Endodermal cell (in vitro differentiated cells): ENCODE results near the gene MED29. TPM values are rescaled to one million over a fixed set of nuclear protein-coding genes. Genes with fewer than 3 reads are reported as not detected.

ENCODE experiments used
- DNase-seq: peaks from one replicate; pipeline ENCODE4 v3.0.0-alpha.2; 2017
- H3K27ac ChIP-seq: 2 replicates; pipeline ENCODE4 v1.5.1; 2013; ENCODE audit warnings: mild to moderate bottlenecking, low read depth, low read length, moderate library complexity
- H3K27me3 ChIP-seq: 2 replicates; pipeline ENCODE4 v1.6.1; 2013; ENCODE audit warnings: mild to moderate bottlenecking, low read length, moderate library complexity; ENCODE audit not compliant: insufficient read depth, control insufficient read depth, poor library complexity, severe bottlenecking
- H3K36me3 ChIP-seq: 2 replicates; pipeline ENCODE4 v1.7.0; 2013; ENCODE audit warnings: mild to moderate bottlenecking, low read length, moderate library complexity; ENCODE audit not compliant: control insufficient read depth, insufficient read depth
- H3K4me1 ChIP-seq: one replicate; pipeline ENCODE4 v1.7.0; 2013; ENCODE audit warnings: low read length; ENCODE audit not compliant: control insufficient read depth, insufficient read depth
- H3K4me3 ChIP-seq: 2 replicates; pipeline ENCODE4 v1.5.1; 2013; ENCODE audit warnings: mild to moderate bottlenecking, low read length, moderate library complexity
- H3K9ac ChIP-seq: 2 replicates; pipeline ENCODE4 v1.6.1; 2013; ENCODE audit warnings: mild to moderate bottlenecking, low read length, moderate library complexity; ENCODE audit not compliant: poor library complexity, severe bottlenecking; ENCODE audit errors: extremely low read depth
- H3K9me3 ChIP-seq: 2 replicates; pipeline ENCODE4 v1.6.1; 2013; ENCODE audit warnings: mild to moderate bottlenecking, low read length, moderate library complexity; ENCODE audit not compliant: control insufficient read depth
- H3K27ac Mint-ChIP-seq: 2 replicates; pipeline ENCODE4 v1.8.0; 2020; ENCODE audit warnings: mixed read lengths
- H3K27me3 Mint-ChIP-seq: 2 replicates; pipeline ENCODE4 v1.8.0; 2021; ENCODE audit warnings: mild to moderate bottlenecking, mixed read lengths; ENCODE audit not compliant: insufficient read depth
- H3K36me3 Mint-ChIP-seq: 2 replicates; pipeline ENCODE4 v1.8.0; 2020; ENCODE audit warnings: low read depth, mixed read lengths
- H3K4me1 Mint-ChIP-seq: 2 replicates; pipeline ENCODE4 v1.8.0; 2020; ENCODE audit warnings: mixed read lengths
- H3K4me3 Mint-ChIP-seq: 2 replicates; pipeline ENCODE4 v1.8.0; 2020; ENCODE audit warnings: mild to moderate bottlenecking, moderate library complexity, mixed read lengths
- H3K9me3 Mint-ChIP-seq: 2 replicates; pipeline ENCODE4 v1.8.0; 2020; ENCODE audit warnings: mild to moderate bottlenecking, mixed read lengths
- CTCF ChIP-seq: fragments of 200-600 bp; sonication (generic); conservative IDR thresholded peaks from 2 replicates; pipeline ENCODE4 v1.5.0; 2021; ENCODE audit warnings: antibody characterized with exemption, mild to moderate bottlenecking
- WGBS, 2 experiments: methylation state at CpG; one replicate each; pipeline versions ENCODE4 v1.1.5 to v1.1.7; 2013; ENCODE audit warnings: missing lambda C conversion rate in 2 of 2, mixed read lengths in 1 of 2; ENCODE audit not compliant: insufficient coverage in 1 of 2, insufficient read length in 1 of 2; 5-methylcytosine and 5-hydroxymethylcytosine counted together
- total RNA-seq, 2 donors: library from RNA; stranded (reverse); fragmentation: NEBNext Ultra II Directional in 1 of 2; extraction: Animal tissue kit (Norgen Biotek cat#: 25700) in 1 of 2; gene quantifications; 2 replicates in 1 of 2; 3 replicates in 1 of 2; pipeline ENCODE4 v1.2.1, GENCODE V29; 2021

The MED29 gene
- total RNA-seq, 2 donors from 2014 or later: 32.6 to 38.9 TPM

- no peak for DNase-seq
- Histone ChIP-seq H3K27ac (no peak overlapping the region), H3K27me3 (no peaks in the 10 kb centered on the region), H3K4me3 (no peak overlapping the region), H3K9me3 (no peaks in the 10 kb centered on the region), H3K9ac (no peak overlapping the region), H3K36me3 (peaks cover 87% of the 10 kb centered on the region), H3K4me1 (no peaks in the 10 kb centered on the region)
- H3K4me1 Mint-ChIP-seq: no peaks in the 10 kb centered on the region
- 94 to 96% methylated on average over 12 to 14 of the region's 14 CpGs for WGBS, 2 experiments
- peaks cover 84% of the 10 kb centered on the region for H3K36me3 Mint-ChIP-seq
- no peaks in the 10 kb centered on the region for H3K27me3 Mint-ChIP-seq
- H3K4me3 Mint-ChIP-seq: no peak overlapping the region
- TF ChIP-seq CTCF: no peak
- no peak overlapping the region for H3K27ac Mint-ChIP-seq
- H3K9me3 Mint-ChIP-seq: no peaks in the 10 kb centered on the region
These were observed 11.2 kb upstream of the MED29 start for GRCh38 chr19:39379865-39380396.

GRCh38 chr19:39380521-39381502 is 10.4 kb upstream of the MED29 start:
- Mint-ChIP-seq H3K9me3 (no peaks in the 10 kb centered on the region), H3K4me1 (peaks cover 4% of the 10 kb centered on the region), H3K36me3 (peaks cover 84% of the 10 kb centered on the region), H3K4me3 (no peak overlapping the region), H3K27me3 (no peaks in the 10 kb centered on the region), H3K27ac (no peak overlapping the region)
- Histone ChIP-seq H3K27me3 (no peaks in the 10 kb centered on the region), H3K4me1 (no peaks in the 10 kb centered on the region), H3K36me3 (peaks cover 88% of the 10 kb centered on the region), H3K9ac (no peak overlapping the region), H3K4me3 (no peak overlapping the region), H3K9me3 (no peaks in the 10 kb centered on the region), H3K27ac (no peak overlapping the region)
- TF ChIP-seq CTCF: no peak
- 95 to 98% methylated on average over 9 to 17 of the region's 17 CpGs for WGBS, 2 experiments
- DNase-seq: no peak

- Histone ChIP-seq H3K36me3 (peaks cover 89% of the 10 kb centered on the region), H3K4me3 (no peak overlapping the region), H3K9me3 (no peaks in the 10 kb centered on the region), H3K27ac (no peak overlapping the region), H3K27me3 (no peaks in the 10 kb centered on the region), H3K4me1 (no peaks in the 10 kb centered on the region), H3K9ac (no peak overlapping the region)
- 88 to 91% methylated on average over 8 to 10 of the region's 10 CpGs for WGBS, 2 experiments
- TF ChIP-seq CTCF: no peak
- DNase-seq: no peak
- H3K9me3 Mint-ChIP-seq: no peaks in the 10 kb centered on the region
- H3K4me3 Mint-ChIP-seq: no peak overlapping the region
- peaks cover 4% of the 10 kb centered on the region for H3K4me1 Mint-ChIP-seq
- no peak overlapping the region for H3K27ac Mint-ChIP-seq
- peaks cover 83% of the 10 kb centered on the region for H3K36me3 Mint-ChIP-seq
- no peaks in the 10 kb centered on the region for H3K27me3 Mint-ChIP-seq
These were observed 9.1 kb upstream of the MED29 start for GRCh38 chr19:39381910-39382611.
